ENCODE measurements around the gene ARMC9. TPM values are rescaled to one million over a fixed set of nuclear protein-coding genes. Genes with fewer than 3 reads are reported as not detected.

Gene ARMC9
- total RNA-seq, 1 experiment from 2014 or later: 16.4 TPM

- Histone ChIP-seq H3K27ac (ENCODE audit: low read depth, low read length) (no peak overlapping the region), H3K36me3 (ENCODE audit: control insufficient read depth in 1 of 2, insufficient read depth in 2 of 2, low read length in 2 of 2) (peaks cover 0 to 4% of the 10 kb centered on the region in 2 experiments; a peak in 2 of 4 replicates), H3K9me3 (ENCODE audit: control insufficient read depth in 1 of 2, insufficient read depth in 1 of 2, low read depth in 1 of 2, low read length in 2 of 2) (no peaks in the 10 kb centered on the region), H2AFZ (ENCODE audit: low read depth, low read length, poor library complexity, severe bottlenecking) (no peak overlapping the region), H3K4me1 (ENCODE audit: control insufficient read depth in 1 of 2, insufficient read depth in 2 of 2, low read length in 2 of 2) (no peaks in the 10 kb centered on the region), H3K79me2 (ENCODE audit: insufficient read depth, low read length) (no peaks in the 10 kb centered on the region), H3K4me2 (ENCODE audit: low read length) (no peak overlapping the region), H3K9me2 (ENCODE audit: insufficient read depth) (no peaks in the 10 kb centered on the region), H4K20me1 (ENCODE audit: insufficient read depth) (no peaks in the 10 kb centered on the region), H3K27me3 (ENCODE audit: insufficient read depth, low read length) (no peaks in the 10 kb centered on the region), H3K4me3 (replicated peaks in 1 of 2; ENCODE audit: low read depth in 1 of 2, low read length in 2 of 2) (no peak overlapping the region), H3K9ac (ENCODE audit: low read length) (no peak overlapping the region)
- BruUV-seq (replicated peaks): no TSS peak
- no peak for TF ChIP-seq FOSL1 (IDR thresholded peaks at IDR 0.05; ENCODE audit: low read depth)
- no peak for TF ChIP-seq SIN3A (IDR thresholded peaks at IDR 0.05; ENCODE audit: low read depth)
- TF ChIP-seq CTCF (IDR thresholded peaks at IDR 0.05 in 2 of 3, conservative IDR thresholded peaks at IDR 0.05 in 1 of 3; ENCODE audit: borderline replicate concordance in 1 of 3, insufficient read depth in 1 of 3, low read depth in 2 of 3, low read length in 2 of 3): no peak
- TF ChIP-seq CBX3 (IDR thresholded peaks at IDR 0.05; ENCODE audit: low read depth): no peak
- TF ChIP-seq ATF3 (IDR thresholded peaks at IDR 0.05): no peak
- no peak for TF ChIP-seq YY1 (IDR thresholded peaks at IDR 0.05; ENCODE audit: extremely low read depth, insufficient replicate concordance, low read depth, low read length)
- no peak for TF ChIP-seq ZFX (IDR thresholded peaks at IDR 0.05)
- no peak for TF ChIP-seq CEBPB (IDR thresholded peaks at IDR 0.05; ENCODE audit: low read depth)
- TF ChIP-seq EZH2 (IDR thresholded peaks at IDR 0.05): no peak
- no peak for TF ChIP-seq MAX (IDR thresholded peaks at IDR 0.05)
- TF ChIP-seq JUND (IDR thresholded peaks at IDR 0.05): no peak
- TF ChIP-seq ZNF274 (IDR thresholded peaks at IDR 0.05; ENCODE audit: low read depth, low read length): no peak
- no peak for TF ChIP-seq POLR2AphosphoS5 (IDR thresholded peaks at IDR 0.05; ENCODE audit: low read depth, low read length)
- no peak for ATAC-seq
- ChIA-PET RAD21 (ENCODE audit: low non-redundant PET in 1 of 2, low total read pairs in 2 of 2, uncharacterized antibody in 2 of 2, unreplicated experiment in 2 of 2) (no interaction called here), POLR2A (no interaction called here), CTCF (no interaction called here)
- intact Hi-C loops (cut with micrococcal nuclease): no loop called here
- no peak for DNase-seq (ENCODE audit: low read depth, low spot score)
Measured at GRCh38 chr2:231270221-231271114, 72.0 kb downstream of the ARMC9 start.
